Activated CD4-positive, CD25-positive, alpha-beta regulatory T cell treated with anti-CD3 and anti-CD28 coated beads, Interleukin-2, amount 50 U/mL, for 16 hours (primary cell): Measurements from ENCODE around the gene HORMAD2.

Experiments
- DNase-seq: peaks from one replicate; pipeline ENCODE4 v3.0.0-alpha.2; 2020; ENCODE audit warnings: low read depth, low spot score

Gene HORMAD2, protein sequence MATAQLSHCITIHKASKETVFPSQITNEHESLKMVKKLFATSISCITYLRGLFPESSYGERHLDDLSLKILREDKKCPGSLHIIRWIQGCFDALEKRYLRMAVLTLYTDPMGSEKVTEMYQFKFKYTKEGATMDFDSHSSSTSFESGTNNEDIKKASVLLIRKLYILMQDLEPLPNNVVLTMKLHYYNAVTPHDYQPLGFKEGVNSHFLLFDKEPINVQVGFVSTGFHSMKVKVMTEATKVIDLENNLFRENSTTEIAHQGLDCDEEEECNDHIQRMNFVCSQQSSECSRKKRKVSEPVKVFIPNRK

DNA sequence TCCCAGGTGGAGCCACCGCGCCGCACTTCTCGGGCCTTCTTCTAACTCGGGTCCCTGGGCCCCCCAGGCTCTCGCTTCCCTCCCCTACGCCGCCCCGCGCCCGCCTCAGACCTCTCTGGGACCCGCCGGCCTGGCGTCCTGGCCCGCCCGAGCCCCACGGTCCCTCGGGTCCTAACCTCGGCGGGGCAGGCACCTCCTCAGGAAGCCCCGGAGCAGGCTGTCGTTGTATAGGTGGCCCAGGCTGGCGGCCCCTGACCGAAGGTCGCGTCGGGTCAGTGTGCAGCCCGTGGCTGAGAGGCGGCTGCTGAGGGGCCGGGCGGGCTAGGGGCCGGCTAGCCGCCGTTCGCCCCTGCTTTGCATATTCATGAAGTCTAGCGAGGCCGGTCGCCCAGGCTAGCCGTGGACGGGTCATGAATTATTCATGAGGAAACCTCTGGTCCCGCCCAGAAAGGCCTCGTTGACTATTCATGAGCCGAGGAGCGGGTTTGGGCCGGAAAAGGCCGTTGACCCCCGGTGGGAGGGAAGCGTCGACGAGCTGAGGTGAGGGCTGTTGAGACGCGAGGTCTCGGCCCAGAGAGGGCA, at the start of gene HORMAD2:
HORMAD2 (plus strand) TSS at position 513 of the 582 bp plus-strand sequence. CDS start 13,489 bp downstream, outside the sequence.
- no peak for DNase-seq

DNA sequence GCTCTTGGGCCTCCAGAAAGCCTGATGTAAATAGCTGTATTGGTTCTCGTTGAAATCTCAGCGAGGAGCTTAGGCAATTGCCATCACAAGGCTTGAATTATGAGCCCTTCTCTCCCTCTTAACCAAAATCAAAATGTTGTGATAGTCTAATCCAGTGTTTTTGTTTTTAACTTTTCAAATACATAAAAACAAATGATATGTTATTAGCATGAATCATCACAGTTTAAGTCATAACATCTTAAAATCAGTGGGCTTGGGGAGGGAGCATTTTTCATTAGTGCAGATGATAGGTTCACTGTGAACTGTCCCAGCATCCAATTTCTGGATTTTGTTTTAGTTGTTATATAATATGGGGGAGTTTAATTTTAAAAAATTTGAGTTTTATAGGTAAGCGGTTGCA, 48.9 kb upstream of the HORMAD2 start:
- no peak for DNase-seq

DNA sequence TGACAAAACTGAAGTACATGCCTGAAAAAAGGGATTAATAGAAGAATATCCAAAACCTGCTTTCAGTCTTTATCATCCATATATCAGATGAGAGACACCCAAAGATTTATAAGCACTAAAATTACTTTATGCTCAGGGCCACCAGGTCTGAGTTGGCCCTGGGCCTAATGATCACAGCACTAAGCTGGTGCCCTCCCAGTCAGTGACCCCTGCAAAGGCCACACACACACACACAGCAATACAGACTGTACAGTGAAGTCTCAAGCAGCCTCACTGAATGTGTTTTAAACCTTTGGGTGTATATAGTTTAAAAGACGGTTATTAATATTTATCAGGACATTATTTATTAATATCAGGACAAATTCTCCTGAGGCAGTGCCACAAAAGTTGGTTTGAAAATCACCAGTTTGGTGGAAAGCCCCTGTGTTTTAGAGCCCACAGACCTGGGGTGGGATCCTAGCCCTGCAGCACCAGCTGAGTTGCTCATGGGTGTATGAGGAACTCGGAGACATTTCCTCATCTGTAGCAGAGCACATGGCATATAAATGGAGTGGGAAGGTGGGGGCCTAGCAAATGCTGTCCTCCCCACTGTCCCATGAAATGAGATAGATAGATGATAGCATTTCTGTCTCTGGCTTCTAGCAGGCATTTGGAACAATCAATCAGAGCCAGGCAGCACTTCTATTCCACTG, 48.4 kb upstream of the HORMAD2 start:
- no peak for DNase-seq

DNA sequence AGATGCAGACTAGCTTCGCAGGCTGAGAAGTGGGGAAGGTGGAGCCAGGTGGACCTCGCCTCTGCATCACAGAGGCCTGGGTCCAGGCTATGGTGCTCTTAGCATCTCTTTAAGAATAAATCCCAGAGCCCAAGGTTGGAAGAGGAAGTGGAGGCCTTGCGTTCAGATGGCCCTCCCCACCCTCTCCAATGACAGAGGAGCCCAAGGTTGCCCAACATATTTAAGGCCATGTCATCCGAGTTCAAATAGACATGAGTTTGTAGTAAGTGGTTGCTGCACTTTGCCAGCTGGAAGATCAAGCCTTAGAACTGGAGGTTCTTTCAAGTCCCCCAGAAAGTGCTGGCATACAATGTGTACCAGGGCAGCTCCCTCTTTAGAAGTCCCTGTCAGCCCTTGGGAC, 47.1 kb upstream of the HORMAD2 start:
- DNase-seq, result no peak

DNA sequence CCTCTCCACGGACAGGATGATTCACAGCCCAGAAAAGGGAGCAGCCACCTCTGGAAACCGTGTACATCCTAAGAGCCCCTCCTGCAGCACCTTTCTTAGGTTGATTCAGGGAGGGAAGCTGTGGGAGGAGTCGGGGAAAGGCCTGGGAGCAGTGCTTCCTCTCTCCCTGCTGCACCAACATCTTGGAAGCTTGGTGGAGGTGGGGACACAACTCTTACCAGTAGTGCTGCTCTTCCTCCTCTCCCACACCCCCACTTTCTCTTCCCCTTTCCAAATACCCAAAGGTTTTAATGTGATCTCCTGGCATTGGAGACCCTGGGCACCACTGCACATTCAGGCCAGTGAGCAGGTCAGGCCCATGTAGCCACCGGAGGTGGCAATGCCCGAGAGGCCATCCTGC, 46.4 kb upstream of the HORMAD2 start:
- DNase-seq, result no peak

DNA sequence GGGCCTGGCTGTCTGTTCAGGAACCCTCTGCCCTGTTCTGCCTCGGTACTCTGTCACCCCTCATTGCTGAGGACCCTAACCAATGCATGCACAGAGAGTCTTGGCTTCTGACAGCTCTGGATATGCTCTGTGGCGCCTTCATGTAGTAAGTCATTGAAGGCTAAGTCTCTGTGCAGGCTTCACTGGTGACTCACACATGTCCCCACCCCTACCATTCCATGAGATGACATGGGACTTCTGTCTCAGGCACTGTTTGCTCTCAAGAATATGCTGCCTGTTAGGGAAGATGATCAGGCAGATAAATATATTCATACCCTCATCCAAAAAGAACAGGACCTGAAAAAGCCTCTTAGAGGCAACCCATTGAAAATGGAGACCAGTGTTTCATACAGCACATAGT, 43.6 kb upstream of the HORMAD2 start:
- no peak for DNase-seq

DNA sequence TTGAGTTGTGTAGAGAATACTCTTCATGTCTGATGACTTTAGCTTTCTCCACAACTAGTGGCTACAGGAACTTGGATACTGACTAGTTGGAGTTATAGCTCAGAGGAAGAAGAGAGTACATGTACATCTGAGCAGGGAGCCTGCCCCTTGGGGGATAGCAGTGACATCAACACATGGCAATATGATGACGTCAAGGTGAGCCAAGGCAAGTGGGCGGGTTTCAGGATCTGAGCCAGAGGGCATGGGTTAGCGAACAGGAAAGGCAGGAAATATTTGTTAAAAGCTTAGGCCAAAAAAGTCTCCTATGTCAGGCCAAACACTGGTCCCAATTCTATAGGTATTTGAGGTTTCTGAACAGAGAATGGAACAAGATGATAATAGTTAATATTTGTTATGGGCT, 42.0 kb upstream of the HORMAD2 start:
- no peak for DNase-seq

DNA sequence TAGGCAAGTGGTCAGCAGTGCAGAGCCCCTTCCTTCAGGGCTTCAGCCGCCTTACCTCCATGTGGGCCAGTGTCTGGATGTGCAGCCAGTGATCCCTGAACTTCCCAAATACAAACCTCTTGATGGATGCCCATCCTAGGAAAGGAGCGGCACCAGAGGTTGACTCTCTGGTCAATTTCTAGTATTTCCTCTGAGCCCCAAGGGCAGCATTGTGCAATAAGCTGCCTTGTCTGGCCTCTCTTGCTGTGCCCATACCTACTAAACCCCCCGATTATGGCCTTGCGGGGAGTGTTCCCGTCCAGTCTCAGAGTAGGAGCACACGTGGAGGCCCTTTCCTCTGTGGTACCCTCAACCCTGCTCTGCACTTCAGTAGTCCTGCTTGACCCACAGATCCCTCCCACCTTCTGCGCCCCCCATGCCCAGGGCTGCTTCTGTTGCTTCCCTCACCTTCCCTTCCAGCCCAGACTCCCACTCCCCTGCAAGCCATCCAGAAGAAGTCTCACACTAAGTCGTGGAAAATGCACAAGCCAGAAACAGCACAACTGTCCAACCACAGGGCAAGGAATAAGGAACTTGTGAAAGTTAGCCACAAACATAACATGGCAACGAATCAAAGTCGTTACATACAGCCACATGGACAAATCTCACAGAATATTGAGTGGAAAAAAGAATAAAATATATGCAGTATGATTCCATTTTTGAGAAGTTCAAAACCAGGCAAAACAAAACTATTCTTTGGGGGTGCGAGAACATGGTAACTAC, 39.6 kb upstream of the HORMAD2 start:
- DNase-seq, result no peak

DNA sequence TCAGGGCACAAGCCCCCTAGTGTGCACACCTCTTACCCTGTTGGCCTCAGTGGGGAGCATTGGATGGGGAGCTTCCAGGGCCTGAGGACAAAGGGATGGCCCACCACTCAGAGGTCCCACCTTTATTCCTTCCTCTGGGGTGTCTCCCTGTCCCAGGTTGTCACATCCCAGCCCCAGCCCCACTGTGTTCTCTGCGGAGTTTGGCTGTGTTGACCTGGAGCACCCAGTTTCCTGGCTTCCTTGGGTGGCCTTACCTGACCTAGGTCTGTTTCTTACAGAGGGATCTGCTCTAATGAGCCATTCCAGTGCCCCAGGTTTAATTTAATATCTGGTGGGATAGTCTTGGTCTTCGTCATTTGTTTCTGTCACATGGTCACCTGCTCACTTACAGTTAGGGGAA, 38.8 kb upstream of the HORMAD2 start:
- no peak for DNase-seq

DNA sequence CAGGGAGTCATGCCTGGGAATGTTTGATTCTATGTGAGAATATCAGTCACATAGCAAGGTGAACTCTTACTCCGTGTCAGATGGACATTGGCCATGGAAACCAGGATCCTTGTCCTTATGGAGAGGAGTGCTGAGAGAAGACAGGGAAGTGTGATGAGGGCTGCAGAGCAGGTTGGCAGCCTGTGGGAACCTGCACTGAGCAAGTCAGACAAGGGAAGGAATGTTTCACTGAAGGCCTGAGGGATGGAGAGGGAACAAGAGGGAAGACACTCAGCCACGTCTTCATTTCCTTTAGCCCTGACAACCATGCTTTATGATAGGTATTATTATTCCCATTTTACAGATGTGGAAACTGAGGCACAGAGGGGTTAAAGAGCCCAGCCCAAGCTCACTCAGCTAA, 38.4 kb upstream of the HORMAD2 start:
- no peak for DNase-seq

DNA sequence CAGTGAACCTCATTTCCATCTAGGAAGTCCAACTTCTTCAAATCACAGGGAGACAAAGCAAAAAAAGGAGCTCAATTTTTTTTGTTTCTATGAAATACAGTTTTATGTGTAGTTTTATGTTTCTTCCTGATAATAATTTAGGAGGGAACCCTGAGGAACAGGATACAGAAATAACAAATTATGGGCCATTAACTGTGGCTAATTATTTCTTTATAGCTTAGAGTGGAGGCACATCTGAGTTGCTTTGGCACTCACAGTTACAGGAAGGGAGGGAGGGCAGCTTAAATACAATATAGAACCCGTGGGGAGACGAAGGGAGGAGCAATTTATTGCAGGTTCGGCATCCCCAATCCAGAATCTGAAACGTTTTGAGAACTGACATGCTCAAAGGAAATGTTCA, 37.1 kb upstream of the HORMAD2 start:
- no peak for DNase-seq

DNA sequence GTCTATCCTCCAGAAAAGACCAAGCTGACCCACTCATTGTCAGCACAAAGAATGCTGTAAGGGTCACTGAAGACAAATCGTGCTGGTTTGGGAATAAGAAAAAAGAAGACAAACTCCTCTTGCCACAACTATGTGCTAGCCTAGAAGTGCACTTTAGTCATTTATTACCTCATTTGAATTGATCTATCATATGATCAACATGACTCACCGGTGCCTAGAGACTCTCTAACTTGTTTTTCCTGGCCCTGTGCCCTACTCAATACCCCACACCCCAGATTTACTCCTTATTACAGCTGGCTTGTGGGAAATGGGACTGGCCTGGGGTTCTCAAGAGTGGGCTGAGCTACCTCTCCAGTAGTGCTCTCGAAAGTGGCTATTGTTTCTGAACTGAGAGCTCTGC, 35.9 kb upstream of the HORMAD2 start:
- DNase-seq, result no peak

DNA sequence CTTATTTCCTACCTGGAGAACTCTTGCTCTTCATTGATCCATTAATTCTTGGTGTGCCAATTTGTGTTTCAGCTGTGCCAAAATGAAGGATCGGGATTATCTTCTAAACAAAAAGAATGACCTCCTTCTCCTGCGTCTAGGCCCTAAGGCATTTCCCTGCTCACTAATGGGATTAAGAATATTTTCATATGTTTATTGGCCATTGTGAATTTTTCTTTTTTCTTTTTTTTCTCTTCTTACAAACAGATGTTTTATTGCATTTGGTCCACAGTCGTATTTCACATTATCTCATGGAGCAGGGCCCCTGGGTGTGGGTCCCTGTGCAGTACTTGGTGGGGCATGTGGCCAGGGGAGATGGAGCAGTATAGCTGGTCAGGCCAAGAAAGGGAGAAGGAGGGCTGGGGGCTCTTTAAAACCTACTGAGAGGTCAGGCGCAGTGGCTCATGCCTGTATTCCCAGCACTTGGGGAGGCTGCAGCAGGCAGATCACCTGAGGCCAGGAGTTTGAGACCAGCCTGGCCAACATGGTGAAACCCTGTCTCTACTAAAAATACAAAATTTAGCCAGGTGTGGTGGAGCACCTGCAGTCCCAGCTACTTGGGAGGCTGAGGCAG, 35.3 kb upstream of the HORMAD2 start:
- DNase-seq, result no peak

DNA sequence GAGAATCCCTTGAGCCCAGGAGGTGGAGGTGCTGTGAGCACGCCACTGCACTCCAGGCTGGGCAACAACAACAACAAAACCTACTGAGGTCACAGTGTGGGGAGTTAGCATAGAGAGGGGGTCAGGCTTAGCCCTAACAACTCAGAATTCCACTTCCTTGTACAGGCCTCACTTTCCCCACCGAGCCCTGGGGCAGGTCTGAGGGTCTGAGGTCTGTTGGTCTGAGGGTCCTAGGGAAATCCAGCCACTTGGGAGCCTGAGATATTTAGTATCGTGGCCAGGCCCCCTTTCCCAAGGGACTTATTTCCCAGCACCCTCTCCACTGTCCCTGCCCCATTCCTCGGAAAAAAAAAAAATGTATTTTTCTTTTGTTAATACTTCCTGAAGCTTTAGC, 34.8 kb upstream of the HORMAD2 start:
- no peak for DNase-seq

DNA sequence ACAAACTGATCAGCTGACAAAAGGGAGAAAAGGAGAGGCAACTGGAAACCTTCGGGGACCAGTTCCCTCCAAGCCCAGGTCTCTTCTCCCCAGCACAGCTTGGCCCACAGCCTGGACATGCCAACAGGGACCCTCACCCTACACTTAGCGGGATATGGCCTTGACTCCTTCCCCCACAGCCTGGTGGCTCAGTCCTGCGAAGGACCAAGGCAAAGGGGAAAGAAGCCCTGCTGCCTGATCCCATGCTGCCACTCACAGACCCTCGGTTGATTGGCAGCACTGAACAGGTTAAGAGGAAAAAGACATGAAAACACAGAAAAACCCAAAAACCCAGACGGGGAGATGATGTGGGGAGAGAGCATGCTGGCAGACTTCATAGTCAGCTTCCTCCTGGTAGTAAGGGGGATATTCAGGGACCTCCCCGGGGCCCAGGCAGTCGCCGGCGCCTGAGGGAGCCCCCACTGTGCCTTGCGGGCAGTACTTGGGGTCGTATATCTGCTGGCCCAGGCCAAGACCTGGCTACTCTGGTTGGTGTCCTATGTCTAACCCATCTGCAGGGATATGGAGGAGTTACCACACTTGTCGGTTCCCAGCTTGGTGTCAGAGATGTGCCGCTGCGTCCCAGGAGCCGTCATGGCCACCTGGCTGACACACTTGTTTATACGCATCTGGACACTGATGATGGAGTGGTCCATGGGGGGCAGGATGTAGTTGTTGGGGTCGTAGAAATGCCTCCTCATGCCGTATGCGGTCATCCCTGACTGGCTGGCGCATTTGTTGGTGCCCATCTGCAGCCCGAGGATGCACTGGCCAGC, 34.2 kb upstream of the HORMAD2 start:
- DNase-seq, result no peak

DNA sequence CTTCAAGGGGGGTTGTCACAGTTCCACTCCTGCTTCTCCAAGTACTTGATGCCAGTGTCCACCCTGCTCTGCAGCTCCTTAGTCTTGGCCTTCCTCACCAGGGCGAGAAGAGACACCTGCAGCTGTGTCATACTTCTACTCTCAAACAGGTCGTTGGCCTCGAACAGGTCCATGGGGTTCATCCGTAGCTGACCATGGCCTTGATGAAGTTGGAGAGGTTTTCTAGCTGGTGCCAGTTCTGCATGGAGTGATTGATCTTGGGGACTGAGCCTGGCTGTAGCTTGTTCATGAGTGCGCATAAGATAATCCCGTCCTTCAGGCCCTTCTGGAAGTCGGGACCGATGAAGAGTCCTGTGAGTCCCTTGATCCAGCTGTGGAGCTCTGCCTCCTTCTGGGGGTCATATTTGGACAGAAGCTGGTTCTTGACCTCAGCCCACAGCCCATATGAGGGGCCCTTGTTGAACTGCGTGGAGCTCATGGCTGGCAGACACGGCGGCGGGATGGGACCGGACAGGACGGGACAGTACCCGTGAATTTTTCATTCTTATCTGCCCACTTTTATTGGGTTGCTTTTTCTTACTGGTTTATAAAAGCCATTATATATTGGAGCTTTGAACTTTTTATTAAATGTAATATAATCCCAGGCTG, 33.4 kb upstream of the HORMAD2 start:
- DNase-seq, result no peak

DNA sequence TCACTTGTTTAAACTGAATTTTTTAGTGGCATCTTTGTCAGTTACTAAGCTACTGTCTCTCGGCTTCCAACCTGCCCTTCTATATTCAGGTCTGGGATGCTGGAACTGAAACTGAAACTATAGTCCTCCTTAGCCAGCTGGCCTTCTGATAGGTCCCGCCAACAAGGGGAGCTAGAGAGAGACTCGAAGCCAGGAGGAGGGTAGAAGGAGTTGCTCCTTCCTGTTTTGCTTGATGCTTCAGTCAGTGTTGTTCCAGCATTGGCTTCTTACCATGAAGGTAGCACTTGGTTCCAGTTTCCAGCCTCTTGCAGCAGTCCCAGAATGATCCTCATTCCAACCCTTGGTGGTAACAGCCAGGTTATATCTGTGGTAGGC, 32.9 kb upstream of the HORMAD2 start:
- DNase-seq, result no peak

DNA sequence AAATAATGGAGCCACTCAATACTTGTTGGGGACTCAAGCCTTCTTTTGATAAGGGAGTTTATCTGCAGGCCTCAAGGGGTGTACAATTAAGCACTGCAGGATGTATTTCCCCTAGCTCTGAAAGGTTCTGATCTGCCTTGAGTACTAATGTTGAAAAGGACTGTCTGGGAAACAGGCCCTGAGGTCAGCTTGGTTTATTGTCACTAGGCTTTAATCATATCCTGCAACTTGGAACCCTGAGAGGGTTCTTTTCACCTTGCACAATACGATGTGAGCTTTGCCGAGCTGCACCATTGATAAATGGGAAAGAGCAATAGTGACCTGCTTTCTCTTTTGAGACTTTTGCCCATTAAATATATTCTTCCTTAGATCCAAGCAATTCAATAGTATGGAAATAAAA, 31.6 kb upstream of the HORMAD2 start:
- no peak for DNase-seq

DNA sequence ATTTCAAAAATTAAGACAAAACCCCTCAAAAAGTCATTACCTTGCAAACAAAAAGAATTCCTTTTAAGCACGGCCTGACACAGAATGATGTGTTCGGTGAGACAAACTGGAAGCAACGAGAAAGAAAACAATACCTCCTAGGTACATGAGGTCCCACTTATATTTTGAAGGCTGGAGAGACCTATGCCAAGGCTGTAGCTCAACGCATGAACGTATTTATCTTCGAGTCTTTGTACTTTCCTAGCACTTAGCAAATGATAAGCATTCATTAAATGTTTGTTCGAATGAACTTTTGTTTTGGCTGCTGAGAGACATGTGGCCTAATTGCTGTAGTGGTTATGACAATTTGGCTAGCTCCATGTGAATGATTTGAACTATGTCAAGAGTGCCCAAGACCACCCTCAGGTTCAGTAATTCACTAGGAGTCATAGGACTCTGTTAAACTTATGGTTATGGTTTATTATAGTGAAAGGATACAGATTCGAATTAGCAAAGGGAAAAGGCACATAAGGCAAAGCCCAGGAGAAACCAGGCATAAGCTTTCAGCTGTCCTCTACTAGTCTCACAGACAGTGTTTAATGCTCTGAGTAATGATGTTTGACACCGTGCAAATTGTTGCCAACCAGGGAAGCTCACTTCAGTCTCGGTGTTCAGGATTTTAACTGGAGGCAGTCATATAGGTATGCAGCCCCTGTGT, 26.0 kb upstream of the HORMAD2 start:
- no peak for DNase-seq

DNA sequence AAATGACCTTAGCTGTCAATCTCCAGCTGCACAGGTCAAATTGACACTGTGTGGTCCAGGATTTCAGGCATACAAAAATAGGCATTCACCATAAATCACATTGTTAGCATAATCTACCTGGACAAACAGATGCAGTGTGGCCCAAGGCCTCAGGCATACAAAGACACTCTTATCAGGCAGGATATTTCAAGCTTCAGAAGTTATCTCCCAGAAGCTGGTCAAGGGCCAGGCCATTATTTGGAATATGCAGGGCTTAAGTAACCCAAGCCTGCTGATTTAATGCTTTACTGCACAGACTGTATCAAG, 25.5 kb upstream of the HORMAD2 start:
- no peak for DNase-seq
